K562 (cell line): ENCODE data around the gene TSC22D2. TPM values are rescaled to one million over a fixed set of nuclear protein-coding genes. Genes with fewer than 3 reads are reported as not detected.

Experiments used
- ATF3 ChIP-seq, 2 experiments: fragments of 450-650 bp in 1 of 2; sonication (generic) in 1 of 2; formaldehyde crosslinking in 1 of 2; IDR thresholded peaks in 1 of 2; conservative IDR thresholded peaks in 1 of 2; 2 replicates each; pipeline versions ENCODE4 v1.6.1 to v1.8.1; 2016 to 2023; ENCODE audit warnings: mild to moderate bottlenecking in 2 of 2, moderate library complexity in 2 of 2, inconsistent platforms in 1 of 2, missing genetic modification reagents in 1 of 2
- BCOR ChIP-seq: fragments of 450-650 bp; IDR thresholded peaks from 2 replicates; pipeline ENCODE4 v1.6.1; 2016
- CHAMP1 ChIP-seq: fragments of 450-650 bp; IDR thresholded peaks from 2 replicates; pipeline ENCODE4 v1.6.1; 2016; ENCODE audit warnings: mild to moderate bottlenecking
- DDX20 ChIP-seq: fragments of 450-650 bp; IDR thresholded peaks from 2 replicates; pipeline ENCODE4 v1.6.1; 2016; ENCODE audit warnings: missing genetic modification characterization, low read depth, mild to moderate bottlenecking, missing compliant biosample characterization, moderate library complexity
- FIP1L1 ChIP-seq: fragments of 200-400 bp; formaldehyde crosslinking; IDR thresholded peaks from 2 replicates; pipeline ENCODE4 v1.6.1; 2018; ENCODE audit warnings: mild to moderate bottlenecking, low read depth, low read length; ENCODE audit not compliant: poor library complexity, severe bottlenecking
- HES1 ChIP-seq: fragments of 450-650 bp; IDR thresholded peaks from 2 replicates; pipeline ENCODE4 v1.6.1; 2016; ENCODE audit warnings: low read depth, mild to moderate bottlenecking, moderate library complexity
- MEIS2 ChIP-seq: fragments of 450-650 bp; IDR thresholded peaks from 2 replicates; pipeline ENCODE4 v1.6.1; 2014; ENCODE audit warnings: mild to moderate bottlenecking; ENCODE audit not compliant: partially characterized antibody
- PHTF2 ChIP-seq: fragments of 250-450 bp; sonication (Bioruptor Pico); IDR thresholded peaks from 2 replicates; pipeline ENCODE4 v1.5.0; 2021; ENCODE audit warnings: mild to moderate bottlenecking
- PTBP1 ChIP-seq: fragments of 200-400 bp; formaldehyde crosslinking; IDR thresholded peaks from 2 replicates; pipeline ENCODE4 v1.6.1; 2017; ENCODE audit warnings: low read depth, low read length
- RAD51 ChIP-seq: fragments of 450-650 bp; IDR thresholded peaks from 2 replicates; pipeline ENCODE4 v1.7.1; 2016; ENCODE audit warnings: low read depth, mild to moderate bottlenecking, borderline replicate concordance
- SMARCC2 ChIP-seq: fragments of 450-650 bp; IDR thresholded peaks from 2 replicates; pipeline ENCODE4 v1.6.1; 2017; ENCODE audit warnings: antibody characterized with exemption, moderate library complexity, mild to moderate bottlenecking, low read depth
- SPI1 ChIP-seq: IDR thresholded peaks from 2 replicates; pipeline ENCODE4 v1.6.1; 2011; ENCODE audit warnings: low read depth, low read length, control low read depth, borderline replicate concordance
- ZNF316 ChIP-seq: fragments of 450-650 bp; IDR thresholded peaks from 2 replicates; pipeline ENCODE4 v1.6.1; 2016
- ZNF644 ChIP-seq: fragments of 200-800 bp; sonication (Bioruptor generic); IDR thresholded peaks from 2 replicates; pipeline ENCODE4 v1.6.1; 2016; ENCODE audit warnings: low read depth, missing genetic modification characterization, missing compliant biosample characterization
- polyA plus RNA-seq, 8 experiments: library from polyadenylated mRNA; depleted of rRNA in 4 of 8; stranded (reverse) in 5 of 8; unstranded in 3 of 8; fragments of >200 nt; fragmentation: Nextera tagmentation in 2 of 8; fragmentation: Illumina TruSeq in 1 of 8; extraction: Ambion mirVana in 2 of 8; extraction: Trizol in 1 of 8; gene quantifications; 2 replicates each; pipeline versions ENCODE4 v1.2.1 to v1.2.3, GENCODE V29; 2011 to 2014; ENCODE audit warnings: inconsistent platforms in 1 of 8, missing spikeins in 1 of 8
- total RNA-seq, 7 experiments: library from RNA; depleted of rRNA in 6 of 7; stranded (reverse); fragments of >200 nt in 6 of 7; fragmentation: Illumina TruSeq in 2 of 7; extraction: Trizol in 2 of 7; gene quantifications; 2 replicates each; pipeline versions ENCODE4 v1.2.1 to v1.2.3, GENCODE V29; 2011 to 2021; ENCODE audit warnings: low replicate concordance in 1 of 7
- TF ChIP-seq, protein P1 (sequence below): sonication (generic); formaldehyde crosslinking; IDR thresholded peaks from 2 replicates; pipeline ENCODE4 v1.8.1; 2023; ENCODE audit warnings: missing genetic modification reagents, mild to moderate bottlenecking, borderline replicate concordance
- TF ChIP-seq, protein P2 (sequence below): fragments of 450-650 bp; IDR thresholded peaks from 2 replicates; pipeline ENCODE4 v1.7.1; 2018; ENCODE audit warnings: mild to moderate bottlenecking, low read depth; ENCODE audit not compliant: partially characterized antibody

The TSC22D2 gene
- total and polyA plus RNA-seq, 9 of the 15 experiments (the other 6 are each of a cell fraction or from before 2014, with no cell fraction given) = 5.5 to 44.0 (median 19.3) TPM

- TF ChIP-seq, protein P1, sequence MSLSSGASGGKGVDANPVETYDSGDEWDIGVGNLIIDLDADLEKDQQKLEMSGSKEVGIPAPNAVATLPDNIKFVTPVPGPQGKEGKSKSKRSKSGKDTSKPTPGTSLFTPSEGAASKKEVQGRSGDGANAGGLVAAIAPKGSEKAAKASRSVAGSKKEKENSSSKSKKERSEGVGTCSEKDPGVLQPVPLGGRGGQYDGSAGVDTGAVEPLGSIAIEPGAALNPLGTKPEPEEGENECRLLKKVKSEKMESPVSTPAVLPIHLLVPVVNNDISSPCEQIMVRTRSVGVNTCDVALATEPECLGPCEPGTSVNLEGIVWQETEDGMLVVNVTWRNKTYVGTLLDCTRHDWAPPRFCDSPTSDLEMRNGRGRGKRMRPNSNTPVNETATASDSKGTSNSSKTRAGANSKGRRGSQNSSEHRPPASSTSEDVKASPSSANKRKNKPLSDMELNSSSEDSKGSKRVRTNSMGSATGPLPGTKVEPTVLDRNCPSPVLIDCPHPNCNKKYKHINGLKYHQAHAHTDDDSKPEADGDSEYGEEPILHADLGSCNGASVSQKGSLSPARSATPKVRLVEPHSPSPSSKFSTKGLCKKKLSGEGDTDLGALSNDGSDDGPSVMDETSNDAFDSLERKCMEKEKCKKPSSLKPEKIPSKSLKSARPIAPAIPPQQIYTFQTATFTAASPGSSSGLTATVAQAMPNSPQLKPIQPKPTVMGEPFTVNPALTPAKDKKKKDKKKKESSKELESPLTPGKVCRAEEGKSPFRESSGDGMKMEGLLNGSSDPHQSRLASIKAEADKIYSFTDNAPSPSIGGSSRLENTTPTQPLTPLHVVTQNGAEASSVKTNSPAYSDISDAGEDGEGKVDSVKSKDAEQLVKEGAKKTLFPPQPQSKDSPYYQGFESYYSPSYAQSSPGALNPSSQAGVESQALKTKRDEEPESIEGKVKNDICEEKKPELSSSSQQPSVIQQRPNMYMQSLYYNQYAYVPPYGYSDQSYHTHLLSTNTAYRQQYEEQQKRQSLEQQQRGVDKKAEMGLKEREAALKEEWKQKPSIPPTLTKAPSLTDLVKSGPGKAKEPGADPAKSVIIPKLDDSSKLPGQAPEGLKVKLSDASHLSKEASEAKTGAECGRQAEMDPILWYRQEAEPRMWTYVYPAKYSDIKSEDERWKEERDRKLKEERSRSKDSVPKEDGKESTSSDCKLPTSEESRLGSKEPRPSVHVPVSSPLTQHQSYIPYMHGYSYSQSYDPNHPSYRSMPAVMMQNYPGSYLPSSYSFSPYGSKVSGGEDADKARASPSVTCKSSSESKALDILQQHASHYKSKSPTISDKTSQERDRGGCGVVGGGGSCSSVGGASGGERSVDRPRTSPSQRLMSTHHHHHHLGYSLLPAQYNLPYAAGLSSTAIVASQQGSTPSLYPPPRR (CRISPR knock-in tag) = no peak
- TF ChIP-seq, protein P2, sequence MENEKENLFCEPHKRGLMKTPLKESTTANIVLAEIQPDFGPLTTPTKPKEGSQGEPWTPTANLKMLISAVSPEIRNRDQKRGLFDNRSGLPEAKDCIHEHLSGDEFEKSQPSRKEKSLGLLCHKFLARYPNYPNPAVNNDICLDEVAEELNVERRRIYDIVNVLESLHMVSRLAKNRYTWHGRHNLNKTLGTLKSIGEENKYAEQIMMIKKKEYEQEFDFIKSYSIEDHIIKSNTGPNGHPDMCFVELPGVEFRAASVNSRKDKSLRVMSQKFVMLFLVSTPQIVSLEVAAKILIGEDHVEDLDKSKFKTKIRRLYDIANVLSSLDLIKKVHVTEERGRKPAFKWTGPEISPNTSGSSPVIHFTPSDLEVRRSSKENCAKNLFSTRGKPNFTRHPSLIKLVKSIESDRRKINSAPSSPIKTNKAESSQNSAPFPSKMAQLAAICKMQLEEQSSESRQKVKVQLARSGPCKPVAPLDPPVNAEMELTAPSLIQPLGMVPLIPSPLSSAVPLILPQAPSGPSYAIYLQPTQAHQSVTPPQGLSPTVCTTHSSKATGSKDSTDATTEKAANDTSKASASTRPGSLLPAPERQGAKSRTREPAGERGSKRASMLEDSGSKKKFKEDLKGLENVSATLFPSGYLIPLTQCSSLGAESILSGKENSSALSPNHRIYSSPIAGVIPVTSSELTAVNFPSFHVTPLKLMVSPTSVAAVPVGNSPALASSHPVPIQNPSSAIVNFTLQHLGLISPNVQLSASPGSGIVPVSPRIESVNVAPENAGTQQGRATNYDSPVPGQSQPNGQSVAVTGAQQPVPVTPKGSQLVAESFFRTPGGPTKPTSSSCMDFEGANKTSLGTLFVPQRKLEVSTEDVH = peak; percentile 51
- peak; percentile 85 for TF ChIP-seq CHAMP1
- TF ChIP-seq MEIS2 = peak; percentile 58
- no peak for TF ChIP-seq FIP1L1
- TF ChIP-seq SPI1 = no peak
- no peak for TF ChIP-seq BCOR
- peak; percentile 80; the same call in 1 of the 2 replicates for TF ChIP-seq SMARCC2
- no peak for TF ChIP-seq DDX20 (tag)
- peak; percentile 89 for TF ChIP-seq ATF3 (IDR thresholded peaks at IDR 0.05)
- TF ChIP-seq ATF3 (CRISPR knock-in tag; conservative IDR thresholded peaks at IDR 0.05) = no peak
- peak; percentile 39; the same call in 1 of the 2 replicates for TF ChIP-seq HES1
- TF ChIP-seq RAD51 = no peak
- TF ChIP-seq PHTF2 = no peak
- TF ChIP-seq PTBP1 = no peak
- 0 out of 2 replicates have a peak, but pooled peaks have one; percentile 7 for TF ChIP-seq ZNF316
- TF ChIP-seq ZNF644 (tag) = no peak
These were observed 41.1 kb downstream of the TSC22D2 start (continued) for GRCh38 chr3:150449169-150449721.
